Hepatocyte (in vitro differentiated cells): Measurements from ENCODE around the gene DOCK1.

ENCODE experiments used
- CTCF ChIP-seq: fragments of 200-600 bp; sonication (generic); IDR thresholded peaks from 2 replicates; pipeline ENCODE4 v1.5.1; 2016; ENCODE audit warnings: antibody characterized with exemption, mild to moderate bottlenecking; ENCODE audit not compliant: poor library complexity
- EZH2 ChIP-seq: fragments of 200-600 bp; sonication (generic); IDR thresholded peaks from 2 replicates; pipeline ENCODE4 v1.6.1; 2016; ENCODE audit warnings: antibody characterized with exemption, mild to moderate bottlenecking, borderline replicate concordance
- EZH2phosphoT487 ChIP-seq: fragments of 200-600 bp; sonication (generic); IDR thresholded peaks from one replicate; pipeline ENCODE4 v1.6.1; 2018; ENCODE audit warnings: antibody characterized with exemption, mild to moderate bottlenecking, low read depth, moderate library complexity; ENCODE audit not compliant: unreplicated experiment, severe bottlenecking

GRCh38 chr10:127470911-127471310 is 565.7 kb downstream of the DOCK1 start:
- TF ChIP-seq CTCF (no peak), EZH2phosphoT487 (no peak), EZH2 (no peak)
